IgD-negative memory B cell (primary cell): ENCODE measurements around the gene MYH14. TPM values are rescaled to one million over a fixed set of nuclear protein-coding genes. Genes with fewer than 3 reads are reported as not detected.

ENCODE experiments used
- H3K27ac Mint-ChIP-seq, 3 donors: one replicate each; pipeline ENCODE4 v1.8.0; 2020 to 2022; ENCODE audit warnings: mild to moderate bottlenecking in 3 of 3, mixed read lengths in 3 of 3, moderate library complexity in 1 of 3
- H3K27me3 Mint-ChIP-seq: one replicate; pipeline ENCODE4 v1.8.0; 2021; ENCODE audit warnings: mixed read lengths
- H3K36me3 Mint-ChIP-seq: one replicate; pipeline ENCODE4 v1.8.0; 2020; ENCODE audit warnings: mild to moderate bottlenecking, mixed read lengths
- H3K4me1 Mint-ChIP-seq, 3 donors: one replicate each; pipeline ENCODE4 v1.8.0; 2020 to 2022; ENCODE audit warnings: mixed read lengths in 3 of 3, mild to moderate bottlenecking in 1 of 3
- H3K4me3 Mint-ChIP-seq, 4 donors: one replicate each; pipeline ENCODE4 v1.8.0; 2020 to 2022; ENCODE audit warnings: mild to moderate bottlenecking in 4 of 4, mixed read lengths in 4 of 4, moderate library complexity in 3 of 4
- H3K9me3 Mint-ChIP-seq, 3 donors: one replicate each; pipeline ENCODE4 v1.8.0; 2020 to 2021; ENCODE audit warnings: mixed read lengths in 3 of 3, mild to moderate bottlenecking in 1 of 3
- polyA plus RNA-seq: library from polyadenylated mRNA; unstranded; fragments of 300-500 nt; fragmentation: Illumina TruSeq; gene quantifications from one replicate; pipeline ENCODE4 v1.2.3, GENCODE V29; 2021

Gene MYH14
- polyA plus RNA-seq, 1 donor from 2014 or later: not detected

DNA sequence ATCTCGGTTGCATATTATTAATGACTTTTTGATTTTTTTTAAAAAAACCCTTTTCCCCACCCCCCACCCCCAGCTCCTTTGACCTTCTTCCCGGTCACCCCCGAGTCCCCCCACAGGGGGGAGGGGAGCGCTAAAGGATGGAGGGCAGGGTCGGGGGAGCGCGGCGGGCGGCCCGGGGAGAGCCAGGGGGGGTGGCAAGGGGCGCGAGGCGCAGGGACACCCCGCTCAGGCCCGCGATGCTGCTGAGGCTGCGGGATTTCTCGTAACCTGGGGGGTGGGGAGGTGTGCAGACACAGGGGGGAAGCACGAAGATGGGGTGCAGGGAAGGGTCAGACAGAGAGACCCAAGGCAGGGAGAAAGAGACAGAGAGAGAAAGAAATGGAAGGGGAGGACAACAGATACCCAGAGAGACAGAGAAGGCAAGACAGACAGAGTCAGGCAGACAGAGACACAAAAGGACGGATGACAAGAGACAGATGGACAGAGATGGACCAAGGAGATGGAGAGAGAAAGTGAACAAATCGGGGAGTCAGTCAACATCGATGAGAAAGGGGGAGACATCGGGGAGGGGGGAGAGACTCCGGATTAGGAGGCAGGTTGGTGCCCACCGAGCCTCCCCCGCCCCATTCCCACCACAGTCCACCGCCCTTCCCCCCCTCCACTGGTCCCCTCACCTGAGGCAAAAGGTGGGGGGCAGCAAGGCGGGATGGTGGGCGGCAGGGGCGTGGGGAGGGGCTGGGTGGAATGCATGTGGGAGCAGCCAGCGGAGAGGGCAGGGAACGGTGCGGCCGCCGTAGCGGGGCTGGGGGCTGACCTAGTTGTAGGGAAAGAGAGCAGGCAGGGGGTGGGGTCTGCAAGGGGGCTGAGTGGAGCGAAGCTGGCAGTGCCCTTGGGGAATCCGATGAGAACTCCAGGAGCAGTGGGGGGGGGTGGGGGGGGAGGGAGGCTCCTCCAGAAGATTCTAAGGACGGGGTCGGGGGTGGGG lies 111.6 kb downstream of the MYH14 start:
- Mint-ChIP-seq H3K27me3 (peaks cover 35% of the 10 kb centered on the region), H3K9me3 (peaks cover 0 to 3% (median 0%) of the 10 kb centered on the region in 3 donors), H3K4me1 (peaks cover 5 to 11% (median 10%) of the 10 kb centered on the region in 3 donors), H3K4me3 (no peak overlapping the region), H3K27ac (no peak overlapping the region), H3K36me3 (peaks cover 3% of the 10 kb centered on the region)

DNA sequence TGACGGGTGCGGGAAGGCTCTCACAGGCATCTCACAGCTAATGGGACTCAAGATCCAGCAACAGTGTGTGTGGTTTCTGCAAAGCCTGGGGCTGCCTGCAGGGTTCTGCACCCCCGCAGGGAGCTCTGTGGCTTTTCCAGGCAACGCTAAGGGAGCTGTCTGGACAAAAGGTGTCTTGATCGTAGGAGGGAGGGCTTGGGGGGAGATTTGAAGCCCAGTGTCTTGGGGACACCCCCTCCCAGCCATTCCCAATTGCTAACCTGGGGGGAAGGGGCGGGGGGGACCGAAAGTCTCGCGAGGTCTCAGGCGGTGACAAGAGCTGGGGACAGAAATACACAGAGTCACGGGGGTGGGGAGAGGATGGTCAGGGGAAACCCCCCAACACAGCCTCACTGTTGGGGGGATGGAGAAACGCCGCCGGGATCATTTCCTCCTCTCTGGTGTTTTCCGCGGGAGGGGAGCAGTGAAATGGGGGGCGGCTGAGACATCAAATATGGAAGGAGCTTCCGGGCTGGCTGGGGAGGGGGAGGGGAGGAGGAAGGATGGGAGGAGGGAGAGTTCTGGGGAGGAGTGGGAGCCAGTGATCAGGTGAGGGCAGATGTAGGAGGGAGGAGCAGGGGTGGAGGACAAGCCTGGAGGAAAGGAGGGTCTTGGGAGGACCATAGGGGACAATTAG lies 112.5 kb downstream of the MYH14 start:
- Mint-ChIP-seq H3K27me3 (peaks cover 27% of the 10 kb centered on the region), H3K4me3 (peak overlapping the region in 1 of 4 donors; percentile 68), H3K4me1 (peaks cover 5 to 11% (median 10%) of the 10 kb centered on the region in 3 donors), H3K36me3 (peaks cover 5% of the 10 kb centered on the region), H3K9me3 (peaks cover 0 to 3% (median 0%) of the 10 kb centered on the region in 3 donors), H3K27ac (peak overlapping the region in 1 of 3 donors; percentile 10)

- peaks cover 19% of the 10 kb centered on the region for H3K27me3 Mint-ChIP-seq
- H3K4me1 Mint-ChIP-seq: peaks cover 7 to 11% (median 10%) of the 10 kb centered on the region in 3 donors
- no peak overlapping the region for H3K27ac Mint-ChIP-seq
- H3K9me3 Mint-ChIP-seq: peaks cover 0 to 3% (median 0%) of the 10 kb centered on the region in 3 donors
- peaks cover 7% of the 10 kb centered on the region for H3K36me3 Mint-ChIP-seq
- H3K4me3 Mint-ChIP-seq: no peak overlapping the region
These were observed 113.7 kb downstream of the MYH14 start for GRCh38 chr19:50317115-50317514.

DNA sequence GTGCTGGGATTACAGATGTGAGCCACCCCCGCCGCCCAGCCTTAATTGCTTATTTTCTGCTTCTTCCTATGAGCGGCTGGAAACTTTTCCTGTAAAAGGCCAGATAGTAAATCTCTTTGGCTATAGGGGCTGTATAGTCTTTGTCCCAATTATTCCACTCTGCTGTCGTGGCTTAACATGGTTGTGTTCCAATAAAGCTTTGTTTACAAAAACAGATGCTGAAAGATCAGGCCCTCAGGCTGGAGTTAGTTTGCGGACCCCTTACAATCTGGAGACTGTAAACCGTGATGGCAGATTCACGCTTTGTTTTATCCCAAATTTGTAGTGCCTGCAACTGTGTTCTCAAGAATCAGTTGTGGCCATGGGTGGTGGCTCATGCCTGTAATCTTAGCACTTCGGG lies 115.0 kb downstream of the MYH14 start:
- Mint-ChIP-seq H3K36me3 (peaks cover 13% of the 10 kb centered on the region), H3K27ac (no peak overlapping the region), H3K9me3 (peaks cover 0 to under 1% (median 0%) of the 10 kb centered on the region in 3 donors), H3K4me3 (no peak overlapping the region), H3K4me1 (peaks cover 6 to 8% (median 8%) of the 10 kb centered on the region in 3 donors), H3K27me3 (peaks cover 12% of the 10 kb centered on the region)

GRCh38 chr19:50319156-50319555 lies 115.7 kb downstream of the MYH14 start:
- Mint-ChIP-seq H3K27me3 (peaks cover 6% of the 10 kb centered on the region), H3K4me3 (peak overlapping the region in 1 of 4 donors; percentile 39), H3K27ac (no peak overlapping the region), H3K36me3 (peaks cover 13% of the 10 kb centered on the region), H3K9me3 (no peaks in the 10 kb centered on the region), H3K4me1 (peaks cover 0 to 8% (median 7%) of the 10 kb centered on the region in 3 donors)

DNA sequence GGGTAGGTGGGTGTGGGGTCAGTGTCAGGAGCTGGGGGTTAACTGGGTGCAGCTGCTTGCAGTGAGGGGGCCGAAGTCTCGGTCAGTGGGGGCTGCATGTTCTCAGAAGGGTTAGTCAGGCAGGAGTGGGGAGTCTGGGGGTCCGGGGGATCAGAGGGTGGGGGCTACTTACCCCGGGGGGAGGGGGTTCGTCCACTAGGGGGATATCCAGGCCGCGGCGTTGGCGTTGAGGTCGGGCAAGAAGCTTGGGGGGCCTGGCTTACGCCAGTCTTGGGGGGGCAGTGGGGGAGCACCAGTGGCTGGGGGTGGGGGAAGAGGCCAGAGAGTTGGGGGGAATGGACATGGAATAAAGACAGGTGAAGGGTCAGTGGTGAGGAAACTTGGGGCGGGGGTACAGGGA lies 116.6 kb downstream of the MYH14 start:
- Mint-ChIP-seq H3K9me3 (no peaks in the 10 kb centered on the region), H3K27ac (no peak overlapping the region), H3K4me3 (no peak overlapping the region), H3K36me3 (peaks cover 18% of the 10 kb centered on the region), H3K4me1 (peaks cover 0 to 6% (median 3%) of the 10 kb centered on the region in 3 donors), H3K27me3 (peaks cover 3% of the 10 kb centered on the region)

- H3K27ac Mint-ChIP-seq: no peak overlapping the region
- H3K27me3 Mint-ChIP-seq: peaks cover 3% of the 10 kb centered on the region
- H3K36me3 Mint-ChIP-seq: peaks cover 18% of the 10 kb centered on the region
- H3K9me3 Mint-ChIP-seq: no peaks in the 10 kb centered on the region
- no peak overlapping the region for H3K4me3 Mint-ChIP-seq
- peaks cover 0 to 6% (median 3%) of the 10 kb centered on the region in 3 donors for H3K4me1 Mint-ChIP-seq
These were observed 117.2 kb downstream of the MYH14 start for GRCh38 chr19:50320596-50320995.

DNA sequence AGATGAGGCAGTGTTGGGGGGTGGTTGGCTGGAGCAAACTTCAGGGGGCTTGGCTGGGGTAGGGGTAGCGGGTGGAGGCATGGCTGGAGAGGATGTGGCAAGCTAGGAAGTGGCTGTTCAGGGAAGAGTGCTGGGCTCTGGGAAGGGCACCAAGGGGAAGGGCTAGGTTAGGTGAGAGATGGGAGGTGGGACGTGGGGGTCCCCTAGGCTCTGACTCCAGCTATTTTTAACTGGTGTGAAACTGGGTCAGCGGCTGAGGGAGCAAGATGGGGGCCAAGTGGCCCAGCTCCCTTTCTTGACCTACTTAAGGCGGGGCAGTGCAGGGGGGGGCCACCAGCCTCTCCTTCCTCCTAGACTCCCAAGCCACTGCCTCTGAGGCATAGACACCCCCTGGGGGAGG lies 118.4 kb downstream of the MYH14 start:
- Mint-ChIP-seq H3K27ac (no peak overlapping the region), H3K9me3 (peaks cover 0 to 1% (median 0%) of the 10 kb centered on the region in 3 donors), H3K36me3 (peaks cover 18% of the 10 kb centered on the region), H3K4me3 (no peak overlapping the region), H3K4me1 (peaks cover 2 to 9% (median 4%) of the 10 kb centered on the region in 3 donors), H3K27me3 (peaks cover 3% of the 10 kb centered on the region)

DNA sequence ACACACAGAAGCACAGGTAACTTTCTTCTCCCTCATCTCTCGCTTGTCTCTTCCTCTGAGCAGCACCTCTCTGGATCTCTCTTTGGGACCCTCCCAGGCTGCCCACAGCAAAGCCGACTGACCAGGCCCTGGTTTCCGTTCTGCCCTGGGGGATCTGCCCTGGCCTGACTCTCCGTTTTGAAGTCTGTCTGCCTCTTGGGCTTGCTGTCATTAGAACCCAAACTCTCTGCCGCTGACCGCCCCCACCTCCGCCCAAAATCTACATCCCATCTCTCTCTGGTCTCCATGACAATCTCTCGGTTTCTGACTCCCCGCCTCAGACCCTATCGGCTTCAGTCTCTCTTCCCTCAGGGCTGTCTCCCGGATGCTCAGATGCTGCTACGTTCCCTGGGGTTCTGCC lies 118.8 kb downstream of the MYH14 start:
- peaks cover 0 to 4% (median 0%) of the 10 kb centered on the region in 3 donors for H3K9me3 Mint-ChIP-seq
- H3K4me3 Mint-ChIP-seq: peak overlapping the region in 1 of 4 donors; percentile 35
- H3K27ac Mint-ChIP-seq: peak overlapping the region in 1 of 3 donors; percentile 23
- H3K27me3 Mint-ChIP-seq: peaks cover 7% of the 10 kb centered on the region
- peaks cover 6 to 13% (median 8%) of the 10 kb centered on the region in 3 donors for H3K4me1 Mint-ChIP-seq
- peaks cover 18% of the 10 kb centered on the region for H3K36me3 Mint-ChIP-seq

- Mint-ChIP-seq H3K4me3 (no peak overlapping the region), H3K27me3 (peaks cover 13% of the 10 kb centered on the region), H3K9me3 (peaks cover 0 to 4% (median 0%) of the 10 kb centered on the region in 3 donors), H3K36me3 (peaks cover 18% of the 10 kb centered on the region), H3K4me1 (peaks cover 6 to 19% (median 11%) of the 10 kb centered on the region in 3 donors), H3K27ac (peak overlapping the region in 1 of 3 donors; percentile 92)
These were observed 119.7 kb downstream of the MYH14 start for GRCh38 chr19:50322931-50323781.

GRCh38 chr19:50323782-50324133 lies 120.3 kb downstream of the MYH14 start:
- peak overlapping the region in 1 of 3 donors; percentile 92 for H3K27ac Mint-ChIP-seq
- H3K36me3 Mint-ChIP-seq: peaks cover 18% of the 10 kb centered on the region
- H3K27me3 Mint-ChIP-seq: peaks cover 13% of the 10 kb centered on the region
- H3K9me3 Mint-ChIP-seq: peaks cover 0 to 4% (median 0%) of the 10 kb centered on the region in 3 donors
- H3K4me1 Mint-ChIP-seq: peaks cover 6 to 19% (median 11%) of the 10 kb centered on the region in 3 donors
- H3K4me3 Mint-ChIP-seq: no peak overlapping the region

- H3K36me3 Mint-ChIP-seq: peaks cover 16% of the 10 kb centered on the region
- peak overlapping the region in 2 of 3 donors; percentile 19 to 32 for H3K27ac Mint-ChIP-seq
- peaks cover 13% of the 10 kb centered on the region for H3K27me3 Mint-ChIP-seq
- H3K4me3 Mint-ChIP-seq: no peak overlapping the region
- peaks cover 9 to 20% (median 11%) of the 10 kb centered on the region in 3 donors for H3K4me1 Mint-ChIP-seq
- H3K9me3 Mint-ChIP-seq: peaks cover 0 to 4% (median 0%) of the 10 kb centered on the region in 3 donors
These were observed 120.9 kb downstream of the MYH14 start for GRCh38 chr19:50324331-50324730.

DNA sequence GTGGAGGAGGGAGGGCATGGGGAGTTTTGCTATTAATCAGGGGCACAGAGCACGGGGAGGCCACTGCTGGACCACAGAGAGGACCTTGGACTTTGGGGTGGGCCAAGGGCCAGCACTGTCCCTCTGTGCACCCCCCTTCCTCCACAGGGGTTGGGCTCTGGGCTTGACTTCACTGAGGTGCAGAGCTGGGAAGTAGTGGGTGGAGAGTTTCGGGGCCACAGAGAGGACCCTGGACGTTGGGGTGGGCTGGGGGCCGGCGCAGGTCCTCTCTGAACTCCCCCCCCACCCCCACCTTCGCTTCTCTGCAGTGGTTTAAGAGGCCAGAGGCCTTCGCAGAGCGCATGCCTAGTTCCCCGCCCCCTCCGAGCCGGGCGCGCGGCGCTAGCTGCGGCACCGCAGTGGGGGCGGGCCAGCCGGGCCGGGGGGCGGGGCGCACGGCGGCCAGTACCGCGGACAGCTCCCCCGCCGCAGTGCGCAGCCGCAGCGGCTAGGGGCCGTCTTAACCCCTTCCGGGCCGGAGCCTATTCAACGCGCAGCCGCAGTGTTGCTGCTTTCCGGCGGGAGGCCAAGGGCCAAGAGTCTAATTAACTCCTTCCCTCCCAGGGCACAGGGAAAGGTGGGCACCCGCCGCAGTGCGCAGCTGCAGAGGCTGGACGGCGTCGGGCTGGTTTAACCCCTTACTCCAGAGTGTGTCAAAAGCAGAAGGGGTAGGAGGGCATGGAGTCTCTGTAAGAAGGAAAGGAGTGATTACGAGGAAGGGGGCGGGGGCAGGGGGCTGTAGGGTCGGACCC lies 122.1 kb downstream of the MYH14 start:
- peaks cover 13% of the 10 kb centered on the region for H3K27me3 Mint-ChIP-seq
- H3K4me1 Mint-ChIP-seq: peaks cover 13 to 29% (median 21%) of the 10 kb centered on the region in 3 donors
- peaks cover 0 to 4% (median 0%) of the 10 kb centered on the region in 3 donors for H3K9me3 Mint-ChIP-seq
- H3K4me3 Mint-ChIP-seq: peak overlapping the region in 3 of 4 donors; percentile 43 to 73 (median 55)
- H3K27ac Mint-ChIP-seq: peak overlapping the region in 1 of 3 donors; percentile 19
- H3K36me3 Mint-ChIP-seq: peaks cover 16% of the 10 kb centered on the region
